Activated CD4-positive, alpha-beta T cell treated with anti-CD3 and anti-CD28 coated beads for 36 hours (primary cell): ENCODE results near the gene MBD5. TPM values are rescaled to one million over a fixed set of nuclear protein-coding genes. Genes with fewer than 3 reads are reported as not detected.
"Not testable (repeated sequence)": the region's sequence is repeated elsewhere in the genome, so short reads cannot be mapped to it uniquely, and the experiment has no call there.

Experiments
- ATAC-seq: fragments of 200-7000 bp; cut with Tn5 transposase; one replicate; pipeline ENCODE4 v1.10.0; 2021; ENCODE audit warnings: mild to moderate bottlenecking, moderate library complexity
- CTCF ChIA-PET: fragments of 350-600 bp; sonication (Branson Sonifier 250); formaldehyde crosslinking; loops from one replicate; lab custom pipeline; 2021; ENCODE audit warnings: antibody characterized with exemption; lab: Charles Lee
- POLR2A ChIA-PET: fragments of 350-600 bp; sonication (Branson Sonifier 250); formaldehyde crosslinking; loops from one replicate; lab custom pipeline; 2021; ENCODE audit warnings: antibody characterized with exemption, inconsistent platforms; lab: Charles Lee
- DNase-seq: peaks from one replicate; pipeline ENCODE4 v3.0.0-alpha.2; 2020
- H3K27ac Mint-ChIP-seq: one replicate; pipeline ENCODE4 v1.8.0; 2021; ENCODE audit warnings: mixed read lengths
- H3K27me3 Mint-ChIP-seq: one replicate; pipeline ENCODE4 v1.8.0; 2021; ENCODE audit warnings: mixed read lengths
- H3K36me3 Mint-ChIP-seq: one replicate; pipeline ENCODE4 v1.8.0; 2021; ENCODE audit warnings: low read depth, mixed read lengths
- H3K4me1 Mint-ChIP-seq: one replicate; pipeline ENCODE4 v1.8.0; 2021; ENCODE audit warnings: mixed read lengths
- H3K4me3 Mint-ChIP-seq: one replicate; pipeline ENCODE4 v1.8.0; 2021; ENCODE audit warnings: mild to moderate bottlenecking, moderate library complexity, mixed read lengths
- H3K9me3 Mint-ChIP-seq: one replicate; pipeline ENCODE4 v1.8.0; 2021; ENCODE audit warnings: low read depth, mixed read lengths
- intact Hi-C, 2 experiments: fragments of 100-400 bp; cut with DNase I in 1 of 2; cut with micrococcal nuclease in 1 of 2; formaldehyde crosslinking; loops; one replicate each; pipeline versions ENCODE4 v1.14.2 to v1.15.1; 2022 to 2024; cut with DNase I, micrococcal nuclease
- total RNA-seq, 2 experiments: library from RNA; stranded (reverse); gene quantifications; one replicate each; pipeline ENCODE4 v1.2.3, GENCODE V29; 2021

Gene MBD5
- total RNA-seq, 2 experiments from 2014 or later = 20.1 to 26.5 TPM

DNA sequence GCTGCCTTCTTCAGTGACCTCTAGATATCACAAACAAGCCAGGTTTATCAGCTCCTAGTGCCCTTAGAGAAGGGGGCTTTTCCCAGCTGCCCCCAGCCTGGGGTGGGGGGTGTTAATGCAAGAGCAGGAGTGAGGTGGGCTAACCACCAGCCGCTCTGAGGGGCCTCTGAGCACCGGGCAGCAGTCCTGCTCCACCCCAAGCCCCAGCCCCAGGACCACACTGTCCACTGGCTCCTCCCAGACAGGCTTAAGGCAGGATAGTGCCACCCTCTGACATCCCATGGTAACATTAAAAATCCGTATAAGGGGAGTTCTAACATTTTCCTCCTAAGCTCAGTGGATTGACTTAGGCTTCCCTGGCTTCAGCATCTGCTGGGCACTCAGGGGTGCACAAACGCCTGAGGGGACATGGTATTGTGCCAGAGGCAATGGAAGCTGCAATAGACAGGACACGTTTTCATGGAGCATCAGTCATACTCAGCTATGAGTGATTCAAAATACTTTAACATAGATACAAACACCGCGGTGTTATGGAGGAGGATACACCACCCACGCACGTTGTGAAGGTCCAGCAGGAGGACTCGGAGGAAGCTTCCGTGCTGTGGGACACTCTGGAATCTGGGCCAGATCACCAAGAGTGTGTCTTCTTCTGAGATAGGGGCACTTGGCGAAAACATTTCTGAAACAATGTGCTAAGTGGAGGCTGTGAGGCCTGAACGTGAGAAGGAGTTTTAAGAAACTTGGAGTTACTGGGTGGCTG lies 511.0 kb downstream of the MBD5 start:
- DNase-seq (no peak), ATAC-seq (no peak)
- Mint-ChIP-seq H3K36me3 (no peaks in the 10 kb centered on the region), H3K27me3 (no peaks in the 10 kb centered on the region), H3K27ac (no peak overlapping the region), H3K4me3 (no peak overlapping the region), H3K4me1 (peaks cover 49% of the 10 kb centered on the region), H3K9me3 (no peaks in the 10 kb centered on the region)
- ChIA-PET POLR2A (no interaction called here), CTCF (interaction anchor here (1.0 kb wide), 1 partner anchor 21 kb away, joined by 5 read pairs; no protein-coding TSS in a partner anchor)
- intact Hi-C loops = loop anchor here in 1 of 2 experiments (10.0 kb wide), 1 partner anchor 1053 kb away; the partner anchor contains the start of gene MMADHC

DNA sequence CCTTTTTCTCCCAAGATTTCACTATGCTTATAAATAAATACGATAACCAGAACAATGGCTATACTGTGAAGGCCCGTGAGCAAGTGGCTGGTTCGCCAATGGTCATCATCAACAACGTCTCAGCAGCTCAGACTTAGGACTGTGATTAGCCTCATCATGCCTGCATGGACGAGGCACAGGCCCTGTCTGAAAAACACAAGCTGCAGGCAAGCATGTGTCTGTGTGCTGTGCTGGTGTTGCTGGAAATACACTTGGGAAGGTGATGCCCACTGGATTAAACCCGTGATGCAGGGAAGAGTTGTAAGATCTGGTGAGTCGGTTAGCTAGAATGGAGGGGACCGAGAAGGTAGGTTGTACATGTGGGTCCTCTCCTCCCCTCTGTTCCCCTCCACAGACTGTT lies 512.1 kb downstream of the MBD5 start:
- Mint-ChIP-seq H3K4me3 (no peak overlapping the region), H3K36me3 (no peaks in the 10 kb centered on the region), H3K4me1 (peaks cover 38% of the 10 kb centered on the region), H3K27me3 (no peaks in the 10 kb centered on the region), H3K27ac (peak overlapping the region; percentile 32), H3K9me3 (no peaks in the 10 kb centered on the region)
- ATAC-seq (no peak), DNase-seq (no peak)
- intact Hi-C loops = loop anchor here in 1 of 2 experiments (10.0 kb wide), 1 partner anchor 1052 kb away; the partner anchor contains the start of gene MMADHC
- ChIA-PET POLR2A (interaction anchor here (0.6 kb wide), 2 partner anchors 23 to 111 kb away, joined by 3 to 4 read pairs; no protein-coding TSS in a partner anchor), CTCF (interaction anchor here (1.1 kb wide), 1 partner anchor 14 kb away, joined by 3 read pairs; no protein-coding TSS in a partner anchor)

DNA sequence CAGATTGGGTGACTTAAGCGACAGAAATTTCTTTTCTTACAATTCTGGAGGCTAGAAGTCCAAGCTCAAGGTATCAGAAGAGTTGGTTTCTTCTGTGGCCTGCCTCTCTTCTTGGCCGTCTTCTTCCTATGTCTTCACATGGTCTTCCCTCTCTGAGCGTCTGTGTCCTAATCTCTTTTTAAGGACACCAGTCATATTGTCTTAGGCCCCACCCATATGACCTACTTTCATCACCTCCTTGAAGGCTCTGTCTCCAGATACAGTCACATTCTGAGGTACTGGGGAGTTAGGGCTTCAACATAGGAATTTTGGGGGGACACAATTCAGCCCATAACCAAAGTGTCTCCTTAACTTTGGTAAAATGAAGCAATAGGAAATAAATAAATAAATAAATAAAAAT lies 512.8 kb downstream of the MBD5 start:
- Mint-ChIP-seq H3K4me1 (peaks cover 31% of the 10 kb centered on the region), H3K4me3 (no peak overlapping the region), H3K9me3 (no peaks in the 10 kb centered on the region), H3K27me3 (no peaks in the 10 kb centered on the region), H3K36me3 (no peaks in the 10 kb centered on the region), H3K27ac (no peak overlapping the region)
- DNase-seq (no peak), ATAC-seq (peak; percentile 45)
- ChIA-PET POLR2A (no interaction called here), CTCF (interaction anchor here (1.1 kb wide), 1 partner anchor 13 kb away, joined by 3 read pairs; no protein-coding TSS in a partner anchor)
- intact Hi-C loops = loop anchor here in 1 of 2 experiments (10.0 kb wide), 1 partner anchor 1051 kb away; the partner anchor contains the start of gene MMADHC

DNA sequence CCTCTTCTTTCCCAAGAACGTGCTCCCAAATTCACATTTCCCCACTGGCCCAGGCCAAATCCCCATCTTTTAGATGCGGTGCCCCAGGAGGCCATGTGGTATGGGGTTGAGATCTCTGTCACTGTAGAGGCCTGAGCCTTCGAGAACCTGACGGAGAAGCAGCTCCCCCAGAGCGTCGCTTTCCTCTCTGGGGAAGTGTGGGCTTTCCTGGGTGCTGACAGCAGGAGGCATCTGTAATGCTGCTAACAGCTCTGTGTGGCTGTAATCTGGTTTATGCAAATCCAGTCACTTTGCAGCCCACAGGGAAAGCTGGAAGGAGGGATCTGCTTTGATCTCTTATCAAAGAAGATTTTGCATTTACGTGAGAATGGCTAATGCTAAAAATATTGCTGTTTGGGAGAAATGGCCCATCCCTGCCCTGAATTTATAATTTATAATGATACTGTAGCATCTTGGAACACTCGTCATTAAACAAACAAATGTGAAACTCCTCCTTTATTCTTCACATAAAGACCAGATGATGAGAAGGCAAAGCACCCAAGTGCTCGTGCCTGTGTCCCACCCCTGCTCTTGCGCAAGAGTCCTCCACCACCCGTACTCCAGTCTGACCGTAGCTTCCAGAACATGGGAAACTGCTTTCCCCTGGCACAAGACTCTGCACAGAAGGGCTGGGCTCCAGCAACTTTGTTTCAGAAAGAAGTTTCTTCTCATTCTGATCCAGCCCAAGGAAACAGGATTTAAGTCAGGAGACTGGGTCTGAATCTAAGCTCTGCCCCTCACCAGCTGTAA lies 513.7 kb downstream of the MBD5 start:
- intact Hi-C loops = loop anchor here in 1 of 2 experiments (10.0 kb wide), 1 partner anchor 1050 kb away; the partner anchor contains the start of gene MMADHC
- peaks cover 28% of the 10 kb centered on the region for H3K4me1 Mint-ChIP-seq
- POLR2A ChIA-PET = no interaction called here

DNA sequence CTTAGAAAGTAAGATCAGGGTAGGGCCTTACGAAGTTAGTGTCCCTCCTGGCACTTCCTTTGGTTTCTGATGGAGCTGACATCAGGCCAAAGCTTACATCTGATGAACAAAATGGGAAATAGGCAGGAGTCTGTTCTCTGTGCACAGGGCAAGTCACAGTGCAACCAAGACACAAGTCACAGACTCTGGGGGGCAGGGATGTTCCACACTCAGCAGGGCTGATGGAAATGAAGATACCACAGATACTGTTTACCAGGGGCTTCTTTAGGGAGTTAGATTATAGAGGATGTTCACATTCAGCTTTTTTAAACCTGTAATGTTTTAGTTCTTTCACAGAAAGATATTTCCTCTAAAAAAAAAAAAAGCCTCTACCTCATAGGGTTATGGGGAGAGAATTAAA lies 517.5 kb downstream of the MBD5 start:
- intact Hi-C loops = loop anchor here in 1 of 2 experiments (10.0 kb wide), 1 partner anchor 1046 kb away; the partner anchor contains the start of gene MMADHC
- Mint-ChIP-seq H3K27me3 (no peaks in the 10 kb centered on the region), H3K4me1 (peaks cover 31% of the 10 kb centered on the region), H3K4me3 (no peak overlapping the region), H3K27ac (no peak overlapping the region), H3K9me3 (no peaks in the 10 kb centered on the region), H3K36me3 (no peaks in the 10 kb centered on the region)
- ATAC-seq (no peak), DNase-seq (no peak)
- CTCF ChIA-PET = interaction anchor here (0.8 to 1.6 kb wide), 3 partner anchors 14 to 153 kb away, joined by 3 to 6 read pairs (median 5); no protein-coding TSS in a partner anchor
- POLR2A ChIA-PET = interaction anchor here (0.6 kb wide), 1 partner anchor 527 kb away, joined by 3 read pairs; no protein-coding TSS in a partner anchor

More for the DNA sequence above, 513.7 kb downstream of the MBD5 start:
- H3K27me3 Mint-ChIP-seq = no peaks in the 10 kb centered on the region
- CTCF ChIA-PET = no interaction called here
- H3K36me3 Mint-ChIP-seq = no peaks in the 10 kb centered on the region
- no peaks in the 10 kb centered on the region for H3K9me3 Mint-ChIP-seq
- DNase-seq (no peak), ATAC-seq (no peak)
- no peak overlapping the region for H3K4me3 Mint-ChIP-seq
- no peak overlapping the region for H3K27ac Mint-ChIP-seq

DNA sequence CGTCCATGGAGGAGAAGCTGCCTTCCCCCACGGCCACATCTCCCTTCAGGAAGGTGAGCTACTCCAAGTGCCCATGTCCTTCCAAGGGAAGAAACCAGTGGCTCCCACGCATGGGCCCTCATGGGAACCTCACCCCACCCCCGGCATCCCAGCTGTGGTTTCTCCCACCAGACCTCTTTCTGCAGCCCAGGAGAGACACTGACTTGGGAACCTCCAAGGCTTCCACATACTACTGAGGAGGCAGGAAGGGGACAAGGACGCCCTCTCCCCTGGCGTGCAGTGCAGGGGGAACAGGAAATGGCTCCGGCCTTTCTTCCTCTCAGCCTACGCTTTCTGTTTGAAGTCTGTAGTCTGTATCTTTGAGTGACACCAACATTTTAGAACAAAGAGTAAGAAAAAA lies 519.1 kb downstream of the MBD5 start:
- CTCF ChIA-PET = interaction anchor here (0.6 to 2.3 kb wide), 6 partner anchors 10 to 541 kb away, joined by 3 to 7 read pairs (median 6); no protein-coding TSS in a partner anchor
- Mint-ChIP-seq H3K36me3 (no peaks in the 10 kb centered on the region), H3K9me3 (no peaks in the 10 kb centered on the region), H3K4me1 (peaks cover 29% of the 10 kb centered on the region), H3K27ac (peak overlapping the region; percentile 89), H3K4me3 (peak overlapping the region; percentile 26), H3K27me3 (no peaks in the 10 kb centered on the region)
- ATAC-seq (peak; percentile 82), DNase-seq (peak; percentile 48)
- intact Hi-C loops = no loop called here
- POLR2A ChIA-PET = interaction anchor here (1.3 kb wide), 1 partner anchor 13 kb away, joined by 3 read pairs; no protein-coding TSS in a partner anchor

DNA sequence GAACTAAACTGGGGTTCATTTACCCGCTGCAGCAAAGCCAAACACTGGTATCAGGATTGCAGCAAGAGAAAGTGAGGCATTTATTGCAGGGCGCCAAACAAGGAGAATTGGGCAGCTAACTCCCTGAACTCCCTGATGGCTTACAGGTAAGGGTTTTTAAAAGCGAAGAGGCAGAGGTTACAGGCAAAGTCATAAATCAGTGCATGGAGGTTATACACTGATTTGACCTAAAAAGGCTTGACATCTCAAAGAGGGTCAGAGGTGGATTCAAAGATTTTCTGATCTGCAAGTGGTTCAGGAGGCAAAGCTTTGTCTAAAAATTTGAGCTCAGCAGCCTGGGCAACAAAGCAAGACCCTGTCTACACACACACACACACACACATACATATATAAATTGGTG lies 520.9 kb downstream of the MBD5 start:
- Mint-ChIP-seq H3K9me3 (no peaks in the 10 kb centered on the region), H3K27ac (no peak overlapping the region), H3K4me1 (peaks cover 47% of the 10 kb centered on the region), H3K36me3 (no peaks in the 10 kb centered on the region), H3K27me3 (no peaks in the 10 kb centered on the region), H3K4me3 (no peak overlapping the region)
- DNase-seq (no peak), ATAC-seq (no peak)
- CTCF ChIA-PET = interaction anchor here (0.7 to 2.3 kb wide), 2 partner anchors 33 kb away, joined by 4 to 6 read pairs; no protein-coding TSS in a partner anchor
- POLR2A ChIA-PET = no interaction called here
- intact Hi-C loops = no loop called here

DNA sequence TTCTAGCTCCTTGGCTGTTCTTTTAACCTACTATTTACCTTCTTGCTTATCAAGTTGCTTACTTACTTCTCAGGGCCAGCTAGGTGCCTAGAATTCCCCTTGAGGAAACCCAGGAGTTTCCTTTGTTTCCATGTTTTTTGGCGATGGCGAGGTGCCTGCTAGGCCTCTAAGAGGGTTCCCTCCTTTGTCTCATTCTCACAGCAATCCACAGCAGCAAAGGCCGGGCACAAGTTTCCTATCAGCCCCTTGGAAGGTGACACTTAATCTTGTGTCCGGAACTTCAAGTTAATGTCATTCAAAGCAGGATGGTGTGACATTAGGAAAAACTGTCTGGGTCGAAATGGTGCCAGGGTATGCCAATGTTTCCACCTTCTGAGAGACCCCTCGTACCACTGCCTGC lies 521.7 kb downstream of the MBD5 start:
- intact Hi-C loops = no loop called here
- H3K9me3 Mint-ChIP-seq = no peaks in the 10 kb centered on the region
- no peaks in the 10 kb centered on the region for H3K27me3 Mint-ChIP-seq
- CTCF ChIA-PET = interaction anchor here (1.4 kb wide), 1 partner anchor 29 kb away, joined by 3 read pairs; no protein-coding TSS in a partner anchor
- no peak overlapping the region for H3K4me3 Mint-ChIP-seq
- POLR2A ChIA-PET = no interaction called here
- ATAC-seq (no peak), DNase-seq (no peak)
- H3K27ac Mint-ChIP-seq = no peak overlapping the region
- H3K4me1 Mint-ChIP-seq = peaks cover 48% of the 10 kb centered on the region
- H3K36me3 Mint-ChIP-seq = no peaks in the 10 kb centered on the region

DNA sequence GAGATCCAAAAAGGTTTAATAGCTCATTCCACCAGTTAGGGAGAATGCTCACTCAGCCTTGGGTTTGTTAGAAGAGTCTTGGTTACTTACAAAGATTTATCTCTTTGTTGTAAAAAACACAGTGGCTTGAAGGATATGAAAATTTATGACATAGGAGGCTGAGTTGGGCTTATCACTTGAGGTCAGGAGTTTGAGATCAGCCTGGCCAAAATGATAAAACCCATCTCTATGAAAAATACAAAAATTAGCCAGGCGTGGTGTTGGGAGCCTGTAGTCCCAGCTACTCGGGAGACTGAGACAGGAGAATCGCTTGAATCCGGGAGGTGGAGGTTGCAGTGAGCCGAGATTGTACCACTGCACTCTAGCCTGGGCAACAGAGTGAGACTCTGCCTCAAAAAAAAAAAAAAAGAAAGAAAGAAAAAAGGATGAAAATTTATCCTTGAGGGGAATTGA lies 522.2 kb downstream of the MBD5 start:
- DNase-seq, H3K27me3 Mint-ChIP-seq, H3K27ac Mint-ChIP-seq, H3K9me3 Mint-ChIP-seq, POLR2A ChIA-PET, ATAC-seq, H3K36me3 Mint-ChIP-seq, H3K4me3 Mint-ChIP-seq, intact Hi-C loops: not testable (repeated sequence)
- CTCF ChIA-PET = interaction anchor here (1.4 kb wide), 1 partner anchor 29 kb away, joined by 3 read pairs; no protein-coding TSS in a partner anchor
- H3K4me1 Mint-ChIP-seq = peaks cover 48% of the 10 kb centered on the region

DNA sequence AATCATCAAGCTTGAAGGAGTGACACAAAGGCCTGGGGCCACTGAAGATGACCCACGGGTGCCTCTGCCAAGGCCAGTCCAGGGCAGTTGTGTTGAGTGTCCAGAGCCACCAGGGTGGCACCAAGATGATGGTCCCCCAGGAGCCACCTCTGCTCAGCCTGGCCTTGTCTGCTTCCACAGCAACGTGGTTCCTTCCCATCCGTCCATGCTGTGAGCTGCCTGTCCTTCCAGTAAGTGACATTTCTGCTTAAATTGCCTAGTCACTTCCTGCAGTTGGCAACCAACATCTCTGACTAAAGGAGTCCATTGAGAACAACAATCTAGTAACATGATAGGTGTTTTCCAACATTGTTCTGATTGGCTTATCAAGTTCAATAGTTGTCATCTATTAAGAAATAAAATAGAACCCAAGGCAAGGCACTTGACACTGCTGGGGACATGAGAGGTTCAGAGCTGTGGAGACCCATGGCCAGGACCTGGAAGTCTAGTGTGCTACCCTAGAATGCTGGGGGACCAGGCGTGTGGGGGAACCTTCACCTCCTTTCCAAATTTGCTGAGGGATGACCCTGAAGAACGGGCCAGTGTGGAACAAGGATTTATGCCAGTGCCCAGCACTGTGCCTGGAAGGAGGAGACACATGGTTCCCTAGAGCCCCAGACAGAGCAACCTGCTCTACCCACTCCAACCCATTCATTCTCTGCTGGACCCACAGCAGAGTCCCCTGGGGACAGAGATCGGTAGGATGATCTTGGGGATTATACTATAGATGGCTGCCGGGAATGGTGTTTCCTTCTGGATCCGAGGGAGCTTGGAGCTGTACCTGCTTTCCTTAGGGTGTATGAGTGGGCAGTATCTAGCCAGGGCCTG lies 524.7 kb downstream of the MBD5 start:
- peak; percentile 92 for ATAC-seq
- POLR2A ChIA-PET = interaction anchor here (0.6 to 0.9 kb wide), 2 partner anchors 21 to 68 kb away, joined by 4 to 7 read pairs; no protein-coding TSS in a partner anchor
- intact Hi-C loops = no loop called here
- Mint-ChIP-seq H3K4me1 (peaks cover 34% of the 10 kb centered on the region), H3K4me3 (no peak overlapping the region), H3K9me3 (no peaks in the 10 kb centered on the region), H3K27me3 (no peaks in the 10 kb centered on the region), H3K27ac (peak overlapping the region; percentile 58), H3K36me3 (no peaks in the 10 kb centered on the region)
- CTCF ChIA-PET = interaction anchor here (0.6 to 1.5 kb wide), 3 partner anchors 9 to 37 kb away, joined by 3 to 5 read pairs (median 4); no protein-coding TSS in a partner anchor
- peak; percentile 47 for DNase-seq
